Measurements from ENCODE around the gene SHROOM3. TPM values are rescaled to one million over a fixed set of nuclear protein-coding genes. Genes with fewer than 3 reads are reported as not detected.

Gene SHROOM3
- total RNA-seq, 1 donor from 2014 or later: 0.55 TPM

DNA sequence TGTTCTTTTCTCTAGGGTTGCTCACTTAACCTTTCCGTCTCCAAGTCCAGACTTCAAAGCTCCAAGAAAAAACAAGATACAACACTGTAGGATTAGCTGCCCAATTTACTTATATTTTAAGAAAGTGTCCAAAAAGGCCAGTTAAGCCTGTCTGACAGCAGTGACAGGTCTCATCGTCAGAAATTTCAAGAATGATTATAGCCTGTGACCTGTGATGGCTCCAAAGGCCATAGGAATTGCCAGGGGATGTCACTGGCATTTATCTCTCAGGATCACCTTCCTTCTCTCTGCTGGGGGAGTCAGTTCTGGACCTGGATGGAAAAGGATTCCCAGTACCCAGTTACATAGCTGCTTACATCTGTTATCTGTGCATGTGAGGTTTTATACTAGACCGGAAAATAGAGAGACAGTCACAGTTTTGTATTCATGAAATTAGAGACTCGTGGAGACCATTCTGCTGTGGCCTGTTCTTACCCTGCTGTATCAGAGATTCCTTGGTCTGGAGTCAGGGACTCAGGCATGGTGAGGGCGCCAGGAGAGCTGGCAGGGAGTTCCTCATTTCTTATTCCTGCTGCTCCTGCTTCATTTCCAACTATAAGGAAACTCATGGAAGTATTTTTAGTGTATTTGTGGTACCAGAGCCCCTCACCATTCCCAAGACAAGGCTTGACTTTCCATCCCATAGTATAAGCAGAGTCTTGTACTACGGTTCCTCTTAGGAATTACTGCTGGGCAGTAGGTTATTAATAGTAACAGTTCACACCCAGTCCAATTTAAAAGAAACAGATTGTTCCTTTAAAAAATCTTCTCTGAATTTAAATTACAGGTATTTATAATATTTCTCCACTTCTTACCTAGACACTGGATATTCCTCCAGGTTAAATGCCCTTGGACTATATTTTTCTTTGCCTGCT is 220.8 kb downstream of the SHROOM3 start:
- POLR2A ChIA-PET: no interaction called here
- ATAC-seq (ENCODE audit: low read depth) (no peak), DNase-seq (no peak)
- Mint-ChIP-seq H3K4me1 (no peaks in the 10 kb centered on the region), H3K9me3 (peaks cover 2% of the 10 kb centered on the region), H3K27ac (no peak overlapping the region), H3K4me3 (no peak overlapping the region), H3K27me3 (no peaks in the 10 kb centered on the region), H3K36me3 (ENCODE audit: low read depth) (no peaks in the 10 kb centered on the region)
- TF ChIP-seq, protein P1, sequence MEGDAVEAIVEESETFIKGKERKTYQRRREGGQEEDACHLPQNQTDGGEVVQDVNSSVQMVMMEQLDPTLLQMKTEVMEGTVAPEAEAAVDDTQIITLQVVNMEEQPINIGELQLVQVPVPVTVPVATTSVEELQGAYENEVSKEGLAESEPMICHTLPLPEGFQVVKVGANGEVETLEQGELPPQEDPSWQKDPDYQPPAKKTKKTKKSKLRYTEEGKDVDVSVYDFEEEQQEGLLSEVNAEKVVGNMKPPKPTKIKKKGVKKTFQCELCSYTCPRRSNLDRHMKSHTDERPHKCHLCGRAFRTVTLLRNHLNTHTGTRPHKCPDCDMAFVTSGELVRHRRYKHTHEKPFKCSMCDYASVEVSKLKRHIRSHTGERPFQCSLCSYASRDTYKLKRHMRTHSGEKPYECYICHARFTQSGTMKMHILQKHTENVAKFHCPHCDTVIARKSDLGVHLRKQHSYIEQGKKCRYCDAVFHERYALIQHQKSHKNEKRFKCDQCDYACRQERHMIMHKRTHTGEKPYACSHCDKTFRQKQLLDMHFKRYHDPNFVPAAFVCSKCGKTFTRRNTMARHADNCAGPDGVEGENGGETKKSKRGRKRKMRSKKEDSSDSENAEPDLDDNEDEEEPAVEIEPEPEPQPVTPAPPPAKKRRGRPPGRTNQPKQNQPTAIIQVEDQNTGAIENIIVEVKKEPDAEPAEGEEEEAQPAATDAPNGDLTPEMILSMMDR (IDR thresholded peaks at IDR 0.05): no peak
- intact Hi-C loops (cut with micrococcal nuclease): no loop called here
- CTCF ChIA-PET: no interaction called here

DNA sequence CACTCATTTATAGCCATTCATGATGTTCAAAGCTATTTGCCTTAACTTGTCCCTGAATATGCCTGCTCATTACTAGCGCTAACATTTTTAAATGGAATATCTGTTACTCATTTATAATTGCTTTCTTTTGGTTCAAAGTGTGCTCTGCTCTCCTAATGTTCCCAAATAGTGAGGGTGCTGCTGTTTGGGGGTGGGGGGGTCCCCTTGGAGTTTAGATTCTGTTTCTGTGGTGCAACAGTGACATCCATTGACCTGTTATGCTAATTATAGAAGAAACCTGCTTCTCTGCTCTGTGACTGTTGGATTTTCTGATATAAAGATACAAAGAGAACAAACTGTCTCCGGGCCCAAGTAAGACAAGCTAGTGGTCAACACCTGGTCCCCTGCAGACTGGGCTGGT is 222.4 kb downstream of the SHROOM3 start:
- ChIA-PET POLR2A (no interaction called here), CTCF (no interaction called here)
- DNase-seq (no peak), ATAC-seq (ENCODE audit: low read depth) (no peak)
- Mint-ChIP-seq H3K9me3 (no peaks in the 10 kb centered on the region), H3K36me3 (ENCODE audit: low read depth) (no peaks in the 10 kb centered on the region), H3K4me1 (no peaks in the 10 kb centered on the region), H3K4me3 (no peak overlapping the region), H3K27ac (no peak overlapping the region), H3K27me3 (no peaks in the 10 kb centered on the region)
- intact Hi-C loops (cut with micrococcal nuclease): no loop called here
- TF ChIP-seq, protein P1 (IDR thresholded peaks at IDR 0.05): no peak

DNA sequence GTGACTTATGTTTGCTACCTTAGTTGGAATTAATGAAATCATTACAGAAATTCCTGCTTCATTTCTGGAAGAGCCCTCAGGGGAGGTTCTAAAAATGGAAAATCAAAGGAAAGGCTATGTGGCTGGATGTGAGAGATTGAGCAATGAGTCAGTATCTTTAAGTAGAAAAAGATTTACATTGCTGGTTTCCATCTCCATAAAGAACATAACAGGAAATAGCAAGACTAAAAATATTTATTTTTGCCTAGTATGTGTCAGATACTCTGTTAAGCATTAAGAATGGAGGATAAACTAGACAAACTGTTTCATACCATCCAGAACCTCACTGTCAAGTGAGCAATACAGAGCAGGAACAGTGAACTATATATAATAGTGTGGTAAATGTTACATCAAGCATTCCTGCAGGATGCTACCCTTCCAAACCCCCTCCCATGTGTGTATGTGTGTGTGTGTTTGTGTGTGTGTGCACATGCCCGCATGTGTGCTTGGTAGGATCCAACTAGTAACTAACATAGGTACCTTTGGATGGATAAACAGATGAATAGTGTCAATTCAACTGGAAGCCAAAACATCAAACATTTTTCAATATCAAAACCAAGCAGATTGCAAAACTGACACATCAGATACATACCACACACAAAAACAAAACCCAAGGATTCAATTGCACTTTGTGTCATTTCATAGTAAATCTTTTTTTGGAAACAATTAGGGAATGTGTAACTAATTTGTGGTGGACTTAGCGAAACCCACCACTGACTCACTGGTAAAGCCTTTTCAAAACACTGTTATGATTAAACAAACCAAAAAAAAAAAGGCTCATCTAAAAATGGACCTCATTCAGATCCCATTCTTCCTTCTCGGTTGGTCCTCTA is 223.4 kb downstream of the SHROOM3 start:
- Mint-ChIP-seq H3K36me3 (ENCODE audit: low read depth) (no peaks in the 10 kb centered on the region), H3K9me3 (no peaks in the 10 kb centered on the region), H3K4me3 (no peak overlapping the region), H3K27ac (no peak overlapping the region), H3K27me3 (no peaks in the 10 kb centered on the region), H3K4me1 (no peaks in the 10 kb centered on the region)
- no peak for ATAC-seq (ENCODE audit: low read depth)
- no peak for DNase-seq
- TF ChIP-seq, protein P1 (IDR thresholded peaks at IDR 0.05): no peak
- ChIA-PET POLR2A (no interaction called here), CTCF (no interaction called here)
- intact Hi-C loops (cut with micrococcal nuclease): no loop called here

DNA sequence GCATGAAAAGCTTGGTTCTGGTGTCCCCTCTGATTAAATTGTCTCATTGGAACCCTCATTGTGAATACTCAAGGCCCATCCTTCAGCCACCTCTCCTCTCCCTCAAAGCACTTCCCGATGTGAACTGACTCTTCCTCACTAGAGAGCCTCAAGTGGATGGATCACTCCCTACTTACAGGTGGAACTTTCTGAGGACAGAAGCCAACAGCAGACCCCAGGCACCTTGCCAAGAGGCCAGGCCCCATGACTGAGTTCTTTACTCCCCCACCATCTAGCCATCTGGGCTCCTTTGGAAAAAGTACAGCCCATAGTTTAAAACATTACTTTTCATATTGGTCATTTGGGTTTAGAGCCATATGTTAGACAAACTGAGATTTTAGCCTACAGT is 224.1 kb downstream of the SHROOM3 start:
- H3K4me3 Mint-ChIP-seq: no peak overlapping the region
- ChIA-PET POLR2A (no interaction called here), CTCF (no interaction called here)
- H3K4me1 Mint-ChIP-seq: no peaks in the 10 kb centered on the region
- no peak for DNase-seq
- no peak for ATAC-seq (ENCODE audit: low read depth)
- TF ChIP-seq, protein P1 (IDR thresholded peaks at IDR 0.05): no peak
- H3K27ac Mint-ChIP-seq: no peak overlapping the region
- no peaks in the 10 kb centered on the region for H3K36me3 Mint-ChIP-seq (ENCODE audit: low read depth)
- intact Hi-C loops (cut with micrococcal nuclease): no loop called here
- H3K27me3 Mint-ChIP-seq: no peaks in the 10 kb centered on the region
- H3K9me3 Mint-ChIP-seq: no peaks in the 10 kb centered on the region

DNA sequence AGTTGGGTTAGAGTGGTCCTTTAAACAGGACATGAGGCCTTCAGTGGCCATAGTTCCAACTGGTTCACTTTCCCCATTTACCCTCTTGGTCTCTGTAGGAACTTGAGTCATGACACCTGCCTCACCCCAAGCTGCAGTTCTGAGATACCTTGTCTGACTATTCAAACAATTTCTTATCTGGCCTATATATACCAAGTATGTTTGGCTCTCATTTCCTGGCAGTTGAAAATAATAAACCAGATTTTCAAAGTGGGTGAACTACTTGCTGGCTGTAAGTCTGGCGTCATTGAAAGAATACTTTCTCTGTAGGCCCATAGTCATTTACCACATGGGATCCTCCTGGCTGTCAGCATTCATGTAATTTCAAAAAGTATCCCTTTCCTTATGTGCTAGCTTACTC is 228.8 kb downstream of the SHROOM3 start:
- Mint-ChIP-seq H3K27ac (no peak overlapping the region), H3K4me1 (no peaks in the 10 kb centered on the region), H3K4me3 (no peak overlapping the region), H3K36me3 (ENCODE audit: low read depth) (no peaks in the 10 kb centered on the region), H3K27me3 (no peaks in the 10 kb centered on the region), H3K9me3 (no peaks in the 10 kb centered on the region)
- TF ChIP-seq, protein P1 (IDR thresholded peaks at IDR 0.05): no peak
- ATAC-seq (ENCODE audit: low read depth): no peak
- CTCF ChIA-PET: no interaction called here
- POLR2A ChIA-PET: no interaction called here
- no peak for DNase-seq
- intact Hi-C loops (cut with micrococcal nuclease): no loop called here

Measured in activated B cell treated with CpG ODN at 0.5 μM for 24 hours (primary cell).